ENCODE results near the gene NEDD1. TPM values are rescaled to one million over a fixed set of nuclear protein-coding genes. Genes with fewer than 3 reads are reported as not detected.

The NEDD1 gene, protein sequence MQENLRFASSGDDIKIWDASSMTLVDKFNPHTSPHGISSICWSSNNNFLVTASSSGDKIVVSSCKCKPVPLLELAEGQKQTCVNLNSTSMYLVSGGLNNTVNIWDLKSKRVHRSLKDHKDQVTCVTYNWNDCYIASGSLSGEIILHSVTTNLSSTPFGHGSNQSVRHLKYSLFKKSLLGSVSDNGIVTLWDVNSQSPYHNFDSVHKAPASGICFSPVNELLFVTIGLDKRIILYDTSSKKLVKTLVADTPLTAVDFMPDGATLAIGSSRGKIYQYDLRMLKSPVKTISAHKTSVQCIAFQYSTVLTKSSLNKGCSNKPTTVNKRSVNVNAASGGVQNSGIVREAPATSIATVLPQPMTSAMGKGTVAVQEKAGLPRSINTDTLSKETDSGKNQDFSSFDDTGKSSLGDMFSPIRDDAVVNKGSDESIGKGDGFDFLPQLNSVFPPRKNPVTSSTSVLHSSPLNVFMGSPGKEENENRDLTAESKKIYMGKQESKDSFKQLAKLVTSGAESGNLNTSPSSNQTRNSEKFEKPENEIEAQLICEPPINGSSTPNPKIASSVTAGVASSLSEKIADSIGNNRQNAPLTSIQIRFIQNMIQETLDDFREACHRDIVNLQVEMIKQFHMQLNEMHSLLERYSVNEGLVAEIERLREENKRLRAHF
- 10 to 100 TPM; 46.2 to 47.6 TPM for total RNA-seq

- H3K27me3 Mint-ChIP-seq, result peaks cover 3% of the 10 kb centered on the region
- H3K4me1 Mint-ChIP-seq, result peaks cover 43% of the 10 kb centered on the region
- peak; percentile 86 for DNase-seq
- H3K9me3 Mint-ChIP-seq, result no peaks in the 10 kb centered on the region
- peak within 1 kb of the TSS; percentile 96 for H3K27ac Mint-ChIP-seq
- peaks cover 27% of the 10 kb centered on the region for H3K36me3 Mint-ChIP-seq
- peak within 1 kb of the TSS; percentile 94 for H3K4me3 Mint-ChIP-seq
Measured at GRCh38 chr12:96906849-96907670, at the start of gene NEDD1. Gene NEDD1 (plus strand): TSS chr12:96907257. CDS start chr12:96909760, 2,503 bp downstream.

DNA sequence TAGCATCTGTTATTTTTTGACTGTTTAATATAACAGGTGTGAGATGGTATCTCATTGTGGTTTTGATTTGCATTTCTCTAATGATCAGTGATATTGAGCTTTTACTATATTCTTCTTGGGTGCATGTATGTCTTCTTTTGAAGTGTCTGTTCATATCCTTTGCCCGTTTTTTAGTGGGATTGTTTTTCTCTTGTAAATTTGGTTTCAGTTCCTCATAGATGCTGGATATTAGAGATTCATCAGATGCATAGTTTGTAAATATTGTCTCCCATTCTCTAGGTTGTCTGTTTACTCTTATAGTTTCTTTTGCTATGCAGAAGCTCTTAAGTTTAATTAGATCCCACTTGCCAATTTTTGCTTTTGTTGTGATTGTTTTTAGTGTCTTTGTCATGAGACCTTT, 48.9 kb upstream of the NEDD1 start:
- Mint-ChIP-seq H3K27me3 (peaks cover 6% of the 10 kb centered on the region), H3K27ac (no peak overlapping the region), H3K4me3 (no peak overlapping the region), H3K9me3 (peaks cover 10% of the 10 kb centered on the region), H3K4me1 (no peaks in the 10 kb centered on the region), H3K36me3 (no peaks in the 10 kb centered on the region)
- DNase-seq, result no peak

DNA sequence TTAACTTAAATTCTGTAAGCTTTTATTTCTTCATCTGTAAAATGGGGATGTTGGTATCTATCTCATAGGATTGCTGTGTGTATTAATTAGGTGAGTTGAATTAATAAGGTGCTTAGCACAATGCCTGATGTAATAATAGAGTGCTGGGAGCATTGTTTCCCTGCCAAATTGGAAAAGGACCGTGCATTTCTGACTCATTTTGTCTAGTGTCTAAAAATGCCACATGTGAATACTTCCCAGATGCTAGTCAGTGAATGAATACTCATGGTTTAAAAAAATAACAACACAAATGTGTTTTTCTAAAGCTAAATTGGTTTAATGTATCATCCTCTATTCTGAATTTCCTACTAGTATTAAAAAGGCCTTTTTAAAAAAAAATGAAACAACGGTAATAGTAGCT, 45.4 kb upstream of the NEDD1 start:
- H3K4me3 Mint-ChIP-seq, result no peak overlapping the region

DNA sequence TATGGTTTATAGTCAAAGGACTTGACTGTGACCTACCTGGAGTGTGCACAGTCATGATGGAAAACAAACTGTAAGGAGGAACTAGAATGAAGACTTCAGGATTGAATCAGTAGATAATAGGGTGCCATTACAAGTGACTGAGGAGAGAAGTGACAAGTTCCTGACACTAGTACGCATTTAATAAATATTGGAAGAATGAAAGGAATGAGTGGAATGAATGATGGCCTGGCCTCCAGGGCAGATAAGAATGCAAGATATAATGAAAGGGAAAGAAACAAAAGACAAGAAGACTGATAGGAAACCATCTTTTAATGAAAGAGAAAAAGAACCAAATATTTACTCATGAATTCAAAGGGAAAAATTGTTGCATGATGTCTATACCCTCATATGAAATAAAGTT, 44.7 kb upstream of the NEDD1 start:
- H3K27me3 Mint-ChIP-seq, result peaks cover 17% of the 10 kb centered on the region
- H3K36me3 Mint-ChIP-seq, result no peaks in the 10 kb centered on the region
- H3K4me1 Mint-ChIP-seq, result no peaks in the 10 kb centered on the region
- H3K9me3 Mint-ChIP-seq, result peaks cover 5% of the 10 kb centered on the region
- DNase-seq, result no peak
- no peak overlapping the region for H3K4me3 Mint-ChIP-seq
- H3K27ac Mint-ChIP-seq, result no peak overlapping the region

More for the DNA sequence above, 45.4 kb upstream of the NEDD1 start:
- no peak for DNase-seq
- Mint-ChIP-seq H3K27me3 (peaks cover 17% of the 10 kb centered on the region), H3K36me3 (no peaks in the 10 kb centered on the region), H3K9me3 (peaks cover 7% of the 10 kb centered on the region), H3K27ac (no peak overlapping the region), H3K4me1 (no peaks in the 10 kb centered on the region)

DNA sequence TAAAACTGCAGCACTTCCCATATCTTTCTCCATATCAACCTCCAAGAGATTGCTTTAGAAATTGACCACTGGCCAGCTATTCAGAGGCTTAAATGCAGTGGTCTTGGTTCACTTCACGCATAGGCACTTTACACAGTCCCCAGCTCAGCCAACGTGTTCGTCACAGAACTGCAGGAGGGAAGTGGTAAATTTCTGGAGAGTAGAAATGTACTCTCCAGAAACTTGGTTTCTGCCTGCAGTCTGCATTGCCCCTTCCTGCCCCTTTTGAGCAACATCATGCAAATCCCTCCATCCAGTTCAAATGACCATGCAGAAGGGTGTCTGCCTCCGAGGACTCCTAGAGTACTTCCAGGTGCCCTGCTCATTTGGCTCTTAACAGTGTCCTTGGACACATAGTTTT, 42.7 kb upstream of the NEDD1 start:
- no peaks in the 10 kb centered on the region for H3K4me1 Mint-ChIP-seq

GRCh38 chr12:96866801-96867590, 40.1 kb upstream of the NEDD1 start:
- Mint-ChIP-seq H3K9me3 (no peaks in the 10 kb centered on the region), H3K4me3 (no peak overlapping the region), H3K27ac (no peak overlapping the region), H3K36me3 (no peaks in the 10 kb centered on the region), H3K4me1 (no peaks in the 10 kb centered on the region), H3K27me3 (peaks cover 11% of the 10 kb centered on the region)
- DNase-seq, result no peak

More for the DNA sequence above, 42.7 kb upstream of the NEDD1 start:
- Mint-ChIP-seq H3K4me3 (no peak overlapping the region), H3K27me3 (peaks cover 14% of the 10 kb centered on the region), H3K27ac (no peak overlapping the region), H3K36me3 (no peaks in the 10 kb centered on the region), H3K9me3 (no peaks in the 10 kb centered on the region)
- DNase-seq, result no peak

DNA sequence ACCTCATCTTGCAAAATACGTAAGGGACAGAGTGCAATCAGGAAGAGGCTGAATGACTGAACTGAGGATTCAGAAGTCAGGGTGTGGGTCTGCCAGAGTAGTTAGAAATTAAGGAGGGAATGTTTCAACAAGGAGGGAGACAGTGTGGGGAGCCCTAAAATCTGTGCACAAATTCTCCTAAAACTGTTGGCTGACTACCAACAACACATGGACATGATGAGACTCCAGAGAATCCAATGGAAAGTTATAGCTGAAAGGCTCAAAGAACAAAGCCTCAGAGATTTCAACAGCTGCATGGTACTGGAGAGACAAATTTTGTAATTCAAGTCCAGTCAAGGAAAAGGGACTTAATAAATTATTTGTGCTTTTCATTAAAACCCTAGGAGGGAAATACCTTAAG, 36.1 kb upstream of the NEDD1 start:
- H3K27ac Mint-ChIP-seq, result no peak overlapping the region
- H3K27me3 Mint-ChIP-seq, result peaks cover 11% of the 10 kb centered on the region
- no peaks in the 10 kb centered on the region for H3K9me3 Mint-ChIP-seq
- H3K4me3 Mint-ChIP-seq, result no peak overlapping the region
- H3K36me3 Mint-ChIP-seq, result no peaks in the 10 kb centered on the region
- DNase-seq, result no peak
- H3K4me1 Mint-ChIP-seq, result no peaks in the 10 kb centered on the region

GRCh38 chr12:96872961-96873360, 34.1 kb upstream of the NEDD1 start:
- H3K27ac Mint-ChIP-seq, result no peak overlapping the region
- DNase-seq, result no peak
- no peaks in the 10 kb centered on the region for H3K9me3 Mint-ChIP-seq
- no peak overlapping the region for H3K4me3 Mint-ChIP-seq
- H3K4me1 Mint-ChIP-seq, result no peaks in the 10 kb centered on the region
- H3K27me3 Mint-ChIP-seq, result peaks cover 11% of the 10 kb centered on the region
- H3K36me3 Mint-ChIP-seq, result no peaks in the 10 kb centered on the region

DNA sequence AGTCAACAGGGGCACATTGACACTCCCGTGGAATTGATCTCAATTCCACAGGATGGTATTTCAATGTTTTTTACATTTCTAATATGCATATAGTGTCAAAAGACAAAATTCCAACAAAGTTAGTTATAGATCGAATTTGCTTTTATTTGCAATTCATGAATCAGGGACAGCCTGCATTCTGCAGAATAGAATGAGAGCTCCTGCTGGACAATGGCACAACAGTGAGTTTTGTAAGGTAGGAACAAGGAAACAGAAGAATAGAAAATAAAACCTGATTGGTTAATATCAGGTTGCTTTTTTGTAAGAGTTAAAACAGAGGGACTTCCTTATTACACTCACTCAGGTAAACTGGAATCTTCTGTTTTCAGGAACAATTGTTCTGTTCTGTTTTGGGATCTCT, 32.8 kb upstream of the NEDD1 start:
- DNase-seq, result no peak
- H3K4me3 Mint-ChIP-seq, result no peak overlapping the region
- peaks cover 11% of the 10 kb centered on the region for H3K27me3 Mint-ChIP-seq
- no peaks in the 10 kb centered on the region for H3K9me3 Mint-ChIP-seq
- no peak overlapping the region for H3K27ac Mint-ChIP-seq
- H3K4me1 Mint-ChIP-seq, result no peaks in the 10 kb centered on the region
- H3K36me3 Mint-ChIP-seq, result no peaks in the 10 kb centered on the region

DNA sequence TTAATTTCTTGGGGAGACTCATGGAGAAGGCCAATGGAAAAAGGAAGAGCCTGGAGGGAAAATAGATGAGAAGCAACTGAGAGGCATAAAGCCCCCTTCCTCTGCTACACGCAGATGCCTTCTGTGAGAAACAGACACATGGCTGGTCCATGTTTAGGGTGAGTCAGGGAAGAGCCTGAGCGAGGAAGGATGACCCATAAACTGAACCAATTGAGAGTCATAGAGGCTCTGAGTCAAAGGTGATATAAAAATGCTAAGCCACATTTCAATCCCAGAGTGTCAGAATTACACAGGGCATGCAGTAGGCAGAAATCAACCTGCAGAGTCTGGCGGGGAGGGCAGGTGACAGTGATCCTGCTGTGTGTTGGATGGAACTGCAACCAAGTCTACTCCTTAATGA, 30.1 kb upstream of the NEDD1 start:
- H3K27me3 Mint-ChIP-seq, result peaks cover 11% of the 10 kb centered on the region
- no peak overlapping the region for H3K4me3 Mint-ChIP-seq
- H3K36me3 Mint-ChIP-seq, result no peaks in the 10 kb centered on the region
- no peak overlapping the region for H3K27ac Mint-ChIP-seq
- DNase-seq, result no peak
- no peaks in the 10 kb centered on the region for H3K4me1 Mint-ChIP-seq
- H3K9me3 Mint-ChIP-seq, result no peaks in the 10 kb centered on the region

- H3K36me3 Mint-ChIP-seq, result no peaks in the 10 kb centered on the region
- H3K4me1 Mint-ChIP-seq, result no peaks in the 10 kb centered on the region
- H3K9me3 Mint-ChIP-seq, result no peaks in the 10 kb centered on the region
- peaks cover 8% of the 10 kb centered on the region for H3K27me3 Mint-ChIP-seq
- no peak overlapping the region for H3K4me3 Mint-ChIP-seq
- DNase-seq, result no peak
- no peak overlapping the region for H3K27ac Mint-ChIP-seq
Measured at GRCh38 chr12:96878704-96879103, 28.4 kb upstream of the NEDD1 start.

- Mint-ChIP-seq H3K9me3 (no peaks in the 10 kb centered on the region), H3K27me3 (peaks cover 4% of the 10 kb centered on the region), H3K27ac (no peak overlapping the region), H3K36me3 (no peaks in the 10 kb centered on the region), H3K4me1 (no peaks in the 10 kb centered on the region), H3K4me3 (no peak overlapping the region)
- DNase-seq, result no peak
Measured at GRCh38 chr12:96879301-96879700, 27.8 kb upstream of the NEDD1 start.

GRCh38 chr12:96880220-96880619, 26.8 kb upstream of the NEDD1 start:
- Mint-ChIP-seq H3K36me3 (no peaks in the 10 kb centered on the region), H3K4me1 (no peaks in the 10 kb centered on the region), H3K27me3 (peaks cover 4% of the 10 kb centered on the region), H3K4me3 (no peak overlapping the region), H3K27ac (no peak overlapping the region), H3K9me3 (no peaks in the 10 kb centered on the region)
- no peak for DNase-seq

GRCh38 chr12:96881608-96882007, 25.4 kb upstream of the NEDD1 start:
- Mint-ChIP-seq H3K4me3 (no peak overlapping the region), H3K27me3 (no peaks in the 10 kb centered on the region), H3K27ac (no peak overlapping the region), H3K9me3 (no peaks in the 10 kb centered on the region), H3K4me1 (no peaks in the 10 kb centered on the region), H3K36me3 (no peaks in the 10 kb centered on the region)
- DNase-seq, result no peak
